Choroid plexus epithelial cell (primary cell): Measurements from ENCODE around the gene PARD3.

Source experiments
- DNase-seq: peaks from one replicate; pipeline ENCODE4 v3.0.0-alpha.2; 2010; ENCODE audit warnings: low read depth
- H3K4me3 ChIP-seq: 2 replicates; pipeline ENCODE4 v1.5.1; 2011; ENCODE audit warnings: low read depth, mild to moderate bottlenecking, control low read depth, low read length, moderate library complexity
- TF ChIP-seq, protein P1 (sequence below): conservative IDR thresholded peaks from 2 replicates; pipeline ENCODE4 v1.5.1; 2011; ENCODE audit warnings: low read depth, mild to moderate bottlenecking, control low read depth, inconsistent platforms, low read length, moderate library complexity

Gene PARD3

DNA sequence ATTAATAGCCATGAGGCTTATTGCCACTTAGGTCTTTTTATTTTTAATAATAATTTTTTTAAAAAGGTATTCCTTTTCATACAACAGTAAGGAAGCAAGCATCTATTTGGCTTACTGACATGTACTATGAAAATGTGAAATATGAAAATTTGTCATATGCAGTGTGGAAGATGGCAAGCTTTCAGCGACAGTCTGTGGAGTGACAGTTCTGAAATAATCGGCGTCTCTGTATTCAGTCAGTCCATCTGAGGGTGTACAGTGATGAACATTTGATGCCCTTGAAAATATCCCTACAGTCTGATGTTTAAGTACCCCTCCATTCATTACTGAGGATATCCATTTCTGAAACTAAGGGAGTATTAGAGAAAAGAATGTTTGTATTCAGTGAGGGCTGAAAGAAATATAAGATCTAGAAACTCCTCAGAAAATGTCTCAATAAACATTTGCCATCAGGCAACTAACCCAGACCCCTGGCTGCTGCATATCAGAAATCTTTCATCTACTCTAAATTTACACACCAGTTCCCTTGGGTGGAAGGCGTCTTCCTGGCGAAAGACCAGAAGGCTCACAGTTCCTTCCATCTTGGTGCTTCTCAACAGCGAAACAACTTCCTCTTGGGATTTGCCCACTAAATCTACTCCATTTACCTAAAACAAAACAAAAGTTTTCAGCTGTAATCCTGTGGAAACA, 440.6 kb downstream of the PARD3 start:
- TF ChIP-seq, protein P1, sequence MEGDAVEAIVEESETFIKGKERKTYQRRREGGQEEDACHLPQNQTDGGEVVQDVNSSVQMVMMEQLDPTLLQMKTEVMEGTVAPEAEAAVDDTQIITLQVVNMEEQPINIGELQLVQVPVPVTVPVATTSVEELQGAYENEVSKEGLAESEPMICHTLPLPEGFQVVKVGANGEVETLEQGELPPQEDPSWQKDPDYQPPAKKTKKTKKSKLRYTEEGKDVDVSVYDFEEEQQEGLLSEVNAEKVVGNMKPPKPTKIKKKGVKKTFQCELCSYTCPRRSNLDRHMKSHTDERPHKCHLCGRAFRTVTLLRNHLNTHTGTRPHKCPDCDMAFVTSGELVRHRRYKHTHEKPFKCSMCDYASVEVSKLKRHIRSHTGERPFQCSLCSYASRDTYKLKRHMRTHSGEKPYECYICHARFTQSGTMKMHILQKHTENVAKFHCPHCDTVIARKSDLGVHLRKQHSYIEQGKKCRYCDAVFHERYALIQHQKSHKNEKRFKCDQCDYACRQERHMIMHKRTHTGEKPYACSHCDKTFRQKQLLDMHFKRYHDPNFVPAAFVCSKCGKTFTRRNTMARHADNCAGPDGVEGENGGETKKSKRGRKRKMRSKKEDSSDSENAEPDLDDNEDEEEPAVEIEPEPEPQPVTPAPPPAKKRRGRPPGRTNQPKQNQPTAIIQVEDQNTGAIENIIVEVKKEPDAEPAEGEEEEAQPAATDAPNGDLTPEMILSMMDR, result no peak
- H3K4me3 ChIP-seq, result no peak overlapping the region
- no peak for DNase-seq

DNA sequence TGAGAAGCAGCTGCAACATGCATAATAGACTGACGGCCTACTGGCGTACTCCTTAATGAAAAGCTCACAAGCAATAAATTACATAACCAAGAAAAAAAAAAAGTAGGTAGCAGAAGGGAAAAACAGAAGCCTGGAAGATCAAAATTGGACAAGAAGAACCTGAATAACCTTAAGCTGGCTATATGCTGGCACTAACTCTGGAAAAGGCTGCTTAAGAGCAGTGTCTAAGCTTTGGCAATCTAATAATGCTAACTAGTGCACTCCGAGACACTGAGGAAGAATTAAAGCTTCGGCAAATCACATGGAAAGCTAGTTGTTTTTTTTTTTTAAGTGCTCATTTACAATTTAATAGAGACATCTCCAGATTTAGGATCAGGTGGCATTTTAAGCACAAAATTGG, 441.9 kb downstream of the PARD3 start:
- no peak overlapping the region for H3K4me3 ChIP-seq
- TF ChIP-seq, protein P1, result no peak
- DNase-seq, result no peak

DNA sequence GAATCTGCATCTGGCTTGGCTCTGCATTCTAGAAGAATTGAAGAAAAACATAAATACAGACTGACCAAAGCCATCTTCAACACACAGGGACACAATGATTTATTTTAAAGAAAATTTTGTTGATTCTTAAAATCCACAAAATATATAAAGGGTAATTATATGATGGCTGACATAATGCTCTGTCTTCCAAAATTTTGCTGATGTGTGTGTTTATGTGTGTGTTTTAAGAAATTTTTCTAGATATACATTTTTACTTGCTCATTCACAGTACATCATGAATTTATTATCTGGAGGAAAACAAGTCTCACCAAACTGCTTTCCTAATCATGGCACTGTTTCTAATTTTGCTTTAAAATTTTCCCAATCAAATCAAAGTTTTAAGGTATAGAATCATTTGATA, 442.6 kb downstream of the PARD3 start:
- DNase-seq, result no peak
- TF ChIP-seq, protein P1, result no peak

DNA sequence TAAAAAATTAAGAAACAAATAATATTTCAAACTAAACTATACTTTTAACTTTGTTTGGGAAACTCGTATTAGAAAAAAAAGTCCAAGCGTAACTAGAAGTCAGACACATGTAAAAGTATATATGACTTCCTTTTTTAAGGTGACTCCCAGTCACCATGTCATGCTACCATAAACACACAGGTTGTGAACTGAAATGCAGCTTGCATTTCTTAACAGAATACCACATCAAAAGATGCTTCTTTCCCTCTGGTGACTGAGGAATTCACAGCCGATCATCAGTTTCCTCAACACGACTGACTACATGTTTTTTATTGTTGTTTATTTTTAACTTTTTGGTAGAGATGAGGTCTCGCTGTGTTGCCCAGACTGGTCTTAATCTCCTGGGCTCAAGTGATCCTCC, 445.0 kb downstream of the PARD3 start:
- DNase-seq, result no peak
- no peak overlapping the region for H3K4me3 ChIP-seq
- TF ChIP-seq, protein P1, result no peak

More for the DNA sequence above, 442.6 kb downstream of the PARD3 start:
- H3K4me3 ChIP-seq, result no peak overlapping the region

DNA sequence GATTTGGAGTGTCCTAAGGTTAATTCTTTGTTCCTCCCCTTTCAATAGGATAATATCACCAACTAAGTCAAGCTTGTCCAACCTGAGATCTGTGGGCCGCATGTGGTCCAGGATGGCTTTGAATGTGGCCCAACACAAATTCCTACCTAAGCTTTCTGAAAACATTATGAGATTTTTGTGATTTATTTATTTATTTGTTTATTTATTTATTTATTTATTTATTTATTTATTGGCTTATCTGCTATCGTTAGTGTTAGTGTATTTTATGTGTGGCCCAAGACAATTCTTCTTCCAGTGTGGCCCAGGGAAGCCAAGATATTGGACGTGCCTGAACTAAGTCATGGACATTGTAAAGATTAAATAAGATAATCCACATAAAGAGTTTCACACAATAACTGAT, 446.0 kb downstream of the PARD3 start:
- TF ChIP-seq, protein P1, result no peak

DNA sequence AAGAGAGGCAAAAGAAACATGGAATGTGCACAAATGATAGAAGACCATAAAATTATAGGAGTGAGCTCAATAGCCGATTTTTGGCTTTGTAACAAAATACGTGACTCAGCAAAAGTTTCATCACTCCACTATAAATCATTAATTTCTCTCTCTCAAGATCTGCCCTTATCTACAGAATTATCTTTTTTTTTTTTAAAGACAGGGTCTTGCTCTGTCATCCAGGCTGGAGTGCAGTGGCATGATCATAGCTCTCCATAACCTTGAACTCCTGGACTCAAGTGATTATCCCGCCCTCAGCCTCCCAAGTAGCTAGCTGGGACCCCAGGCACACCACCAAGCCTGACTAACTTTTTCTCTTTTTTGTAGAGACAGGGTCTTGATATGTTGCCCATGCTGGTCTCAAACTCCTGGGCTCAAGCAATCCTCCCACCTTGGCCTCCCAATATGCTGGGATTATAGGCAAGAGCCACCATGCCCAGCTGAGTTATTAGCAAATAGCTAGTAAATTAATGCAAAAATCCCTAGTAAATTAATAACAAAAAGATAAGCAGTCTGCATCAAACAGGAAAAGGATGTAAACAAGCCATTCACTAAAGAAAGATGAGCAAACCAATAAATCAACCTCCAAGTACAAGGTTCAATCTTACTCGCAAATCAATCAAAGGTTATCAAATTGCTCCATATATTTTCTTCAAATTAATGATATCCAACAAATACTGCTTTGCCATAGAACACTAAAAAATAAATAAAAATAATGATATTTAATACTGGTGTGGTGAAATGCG, 450.7 kb downstream of the PARD3 start:
- no peak overlapping the region for H3K4me3 ChIP-seq
- TF ChIP-seq, protein P1, result no peak
- no peak for DNase-seq

More for the DNA sequence above, 446.0 kb downstream of the PARD3 start:
- H3K4me3 ChIP-seq, result no peak overlapping the region
- no peak for DNase-seq
